SJCRH30 (cell line): Measurements from ENCODE around the gene TMEM80. TPM values are rescaled to one million over a fixed set of nuclear protein-coding genes. Genes with fewer than 3 reads are reported as not detected.
"Not testable (repeated sequence)": the region's sequence is repeated elsewhere in the genome, so short reads cannot be mapped to it uniquely, and the experiment has no call there.

Experiments
- DNase-seq, 2 experiments: peaks; one replicate each; pipeline ENCODE4 v3.0.0-alpha.2; 2015 to 2020
- H3K27ac ChIP-seq: fragments of 250-450 bp; sonication (Bioruptor Pico); 2 replicates; pipeline ENCODE4 v1.5.1; 2020; ENCODE audit warnings: mild to moderate bottlenecking, moderate library complexity
- H3K27me3 ChIP-seq: fragments of 250-450 bp; sonication (Bioruptor Pico); 2 replicates; pipeline ENCODE4 v1.5.1; 2020; ENCODE audit warnings: mild to moderate bottlenecking, moderate library complexity
- H3K36me3 ChIP-seq: fragments of 250-450 bp; sonication (Bioruptor Pico); 2 replicates; pipeline ENCODE4 v1.5.1; 2020; ENCODE audit warnings: mild to moderate bottlenecking, moderate library complexity
- H3K4me1 ChIP-seq: fragments of 250-450 bp; sonication (Bioruptor Pico); 2 replicates; pipeline ENCODE4 v1.5.1; 2020; ENCODE audit warnings: mild to moderate bottlenecking, moderate library complexity
- H3K4me3 ChIP-seq: fragments of 250-450 bp; sonication (Bioruptor Pico); 2 replicates; pipeline ENCODE4 v1.5.1; 2020; ENCODE audit warnings: mild to moderate bottlenecking, moderate library complexity
- H3K9me3 ChIP-seq: fragments of 250-450 bp; sonication (Bioruptor Pico); replicated peaks from 2 replicates; pipeline ENCODE4 v1.5.1; 2020; ENCODE audit warnings: mild to moderate bottlenecking, moderate library complexity
- total RNA-seq: library from RNA; depleted of rRNA; stranded (reverse); fragments of >200 nt; shearing (Covaris generic); gene quantifications from 2 replicates; pipeline ENCODE4 v1.2.3, GENCODE V29; 2014

TMEM80 gene
- total RNA-seq, 1 experiment from 2014 or later = 17.7 TPM

DNA sequence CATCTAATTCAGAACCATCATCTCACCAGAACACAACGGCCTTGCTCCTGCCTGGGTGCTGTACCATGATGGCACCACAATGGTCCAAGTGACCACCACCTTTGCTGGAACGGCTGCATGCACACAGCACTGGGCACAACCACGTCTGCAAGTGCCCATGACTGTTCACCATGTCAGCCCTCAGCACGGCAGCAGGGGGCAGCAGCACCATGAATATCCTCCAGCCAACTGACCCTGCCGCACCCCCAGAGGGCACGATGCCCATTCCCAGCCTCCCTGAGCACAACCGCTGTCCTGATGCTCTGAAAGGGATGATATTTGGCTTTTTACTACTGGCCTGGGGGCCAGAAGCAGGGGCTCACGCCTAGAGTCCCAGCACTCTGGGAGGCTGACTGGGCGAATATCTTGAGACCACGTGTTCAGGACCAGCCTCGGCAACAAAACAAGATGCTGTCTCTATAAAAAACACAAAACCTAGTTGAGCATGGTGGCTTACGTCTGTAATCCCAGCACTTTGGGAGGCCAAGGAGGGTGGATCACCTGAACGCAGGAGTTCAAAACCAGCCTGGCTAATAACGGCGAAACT, 32.8 kb upstream of the TMEM80 start:
- no peak overlapping the region for H3K27ac ChIP-seq

DNA sequence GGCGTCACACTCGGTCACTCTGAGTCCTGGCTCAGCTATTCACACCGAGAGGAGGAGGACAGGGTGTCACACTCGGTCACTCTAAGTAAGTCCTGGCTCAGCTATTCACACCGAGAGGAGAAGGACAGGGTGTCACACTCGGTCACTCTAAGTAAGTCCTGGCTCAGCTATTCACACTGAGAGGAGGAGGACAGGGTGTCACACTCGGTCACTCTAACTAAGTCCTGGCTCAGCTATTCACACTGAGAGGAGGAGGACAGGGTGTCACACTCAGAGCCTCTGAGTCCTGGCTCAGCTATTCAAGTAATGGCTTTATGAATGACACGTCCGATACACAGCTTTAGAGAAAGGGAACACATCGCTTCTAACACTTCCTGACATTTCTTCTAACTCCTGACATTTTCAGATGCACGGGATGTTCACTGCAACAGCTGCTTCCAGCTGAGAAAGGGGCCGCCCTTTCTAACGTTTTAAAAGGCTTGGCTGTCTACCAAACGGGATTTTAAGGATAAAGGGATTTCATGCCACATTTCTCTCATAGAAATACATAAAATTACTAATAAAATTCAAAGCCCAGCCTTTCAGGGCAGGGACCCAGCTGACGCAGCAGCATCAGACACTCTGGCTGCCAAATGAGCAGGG, 30.4 kb upstream of the TMEM80 start:
- Histone ChIP-seq H3K27ac (peak overlapping the region; percentile 96), H3K27me3 (no peaks in the 10 kb centered on the region), H3K9me3 (no peaks in the 10 kb centered on the region), H3K4me1 (peaks cover 19% of the 10 kb centered on the region), H3K4me3 (no peak overlapping the region), H3K36me3 (peaks cover 16% of the 10 kb centered on the region)
- peak; percentile 91 to 98 for DNase-seq

More for the DNA sequence above, 32.8 kb upstream of the TMEM80 start:
- DNase-seq = peak; percentile 71 to 75
- Histone ChIP-seq H3K9me3 (no peaks in the 10 kb centered on the region), H3K4me3 (no peak overlapping the region), H3K27me3 (no peaks in the 10 kb centered on the region), H3K36me3 (peaks cover 19% of the 10 kb centered on the region), H3K4me1 (peaks cover 13% of the 10 kb centered on the region)

DNA sequence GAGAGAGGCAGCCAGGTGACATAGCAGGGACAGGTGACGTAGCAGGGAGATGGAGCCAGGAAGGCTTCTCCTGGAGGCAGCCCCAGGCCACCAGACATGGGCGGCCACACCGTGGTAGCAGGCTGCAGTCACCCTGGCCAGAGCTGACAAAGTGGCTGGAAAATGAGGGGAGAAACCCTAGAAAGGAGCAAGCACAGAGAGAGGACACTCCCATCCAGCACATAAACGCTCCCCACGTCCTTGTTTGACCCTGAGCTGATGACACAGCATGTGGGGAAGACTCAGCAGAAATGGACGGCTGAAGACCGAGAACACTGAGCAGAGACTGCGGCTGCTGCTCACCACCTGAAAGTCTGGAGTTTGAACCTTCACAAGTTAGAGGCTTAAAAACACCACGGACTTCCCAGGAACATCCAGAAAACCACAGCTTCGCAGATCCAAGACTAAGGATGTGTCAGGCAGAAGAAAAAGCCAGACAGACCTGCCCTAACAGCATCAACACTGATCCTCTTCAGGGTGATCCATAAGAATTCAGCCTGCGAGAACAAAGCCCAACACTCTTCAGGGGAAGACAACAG, 29.8 kb upstream of the TMEM80 start:
- peaks cover 18% of the 10 kb centered on the region for H3K36me3 ChIP-seq
- peak overlapping the region; percentile 96 for H3K27ac ChIP-seq
- peak overlapping the region; percentile 0; the same call in 1 of the 2 replicates for H3K4me3 ChIP-seq
- no peak for DNase-seq
- no peaks in the 10 kb centered on the region for H3K9me3 ChIP-seq
- H3K27me3 ChIP-seq = no peaks in the 10 kb centered on the region
- peaks cover 19% of the 10 kb centered on the region for H3K4me1 ChIP-seq

DNA sequence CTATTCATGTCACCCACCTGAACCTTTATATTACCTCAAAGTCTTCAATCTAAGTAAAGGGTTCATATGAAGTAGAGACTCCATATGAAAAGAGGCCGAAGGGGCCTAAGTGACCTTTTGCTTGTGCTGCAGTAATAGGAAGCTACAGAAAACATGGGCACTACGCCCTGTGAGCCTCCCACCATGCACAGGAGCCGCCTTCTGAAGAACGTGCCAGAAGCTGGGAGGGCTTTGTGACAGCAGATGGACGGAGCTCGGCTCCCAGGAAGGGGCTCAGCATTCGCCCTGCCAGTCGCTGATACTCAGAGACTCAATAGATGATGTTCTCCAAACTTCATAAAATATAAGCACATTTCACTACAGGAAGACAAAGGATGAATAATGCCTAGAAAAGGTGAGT, 21.8 kb upstream of the TMEM80 start:
- Histone ChIP-seq H3K27ac (no peak overlapping the region), H3K4me3 (no peak overlapping the region), H3K9me3 (no peaks in the 10 kb centered on the region), H3K27me3 (no peaks in the 10 kb centered on the region), H3K4me1 (no peaks in the 10 kb centered on the region), H3K36me3 (peaks cover 33% of the 10 kb centered on the region)
- no peak for DNase-seq

GRCh38 chr11:674406-674805, 21.2 kb upstream of the TMEM80 start:
- Histone ChIP-seq H3K27ac (no peak overlapping the region), H3K9me3 (no peaks in the 10 kb centered on the region), H3K27me3 (no peaks in the 10 kb centered on the region), H3K36me3 (peaks cover 33% of the 10 kb centered on the region), H3K4me3 (no peak overlapping the region), H3K4me1 (no peaks in the 10 kb centered on the region)
- DNase-seq = no peak

DNA sequence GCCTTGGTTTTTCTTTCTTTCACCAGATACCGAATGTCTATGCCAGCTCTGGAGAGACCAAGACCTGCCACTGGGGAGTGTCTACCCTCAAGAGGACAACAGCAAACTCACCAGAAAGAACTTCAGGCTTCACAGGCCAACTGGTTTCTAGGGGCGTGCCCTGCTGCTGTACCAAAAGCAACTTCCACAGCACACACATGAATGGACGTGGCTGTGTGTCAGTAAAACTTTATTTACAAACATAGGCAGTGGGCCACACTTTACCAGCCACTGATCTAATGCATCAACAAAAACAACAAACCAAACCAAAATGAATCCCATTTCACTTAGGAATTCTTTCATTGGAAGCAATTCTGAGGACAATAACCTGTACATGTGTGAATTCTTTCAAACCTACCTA, 17.3 kb upstream of the TMEM80 start:
- Histone ChIP-seq H3K27me3 (no peaks in the 10 kb centered on the region), H3K4me3 (no peak overlapping the region), H3K27ac (no peak overlapping the region), H3K4me1 (no peaks in the 10 kb centered on the region), H3K9me3 (no peaks in the 10 kb centered on the region), H3K36me3 (peaks cover 25% of the 10 kb centered on the region)
- DNase-seq = no peak

DNA sequence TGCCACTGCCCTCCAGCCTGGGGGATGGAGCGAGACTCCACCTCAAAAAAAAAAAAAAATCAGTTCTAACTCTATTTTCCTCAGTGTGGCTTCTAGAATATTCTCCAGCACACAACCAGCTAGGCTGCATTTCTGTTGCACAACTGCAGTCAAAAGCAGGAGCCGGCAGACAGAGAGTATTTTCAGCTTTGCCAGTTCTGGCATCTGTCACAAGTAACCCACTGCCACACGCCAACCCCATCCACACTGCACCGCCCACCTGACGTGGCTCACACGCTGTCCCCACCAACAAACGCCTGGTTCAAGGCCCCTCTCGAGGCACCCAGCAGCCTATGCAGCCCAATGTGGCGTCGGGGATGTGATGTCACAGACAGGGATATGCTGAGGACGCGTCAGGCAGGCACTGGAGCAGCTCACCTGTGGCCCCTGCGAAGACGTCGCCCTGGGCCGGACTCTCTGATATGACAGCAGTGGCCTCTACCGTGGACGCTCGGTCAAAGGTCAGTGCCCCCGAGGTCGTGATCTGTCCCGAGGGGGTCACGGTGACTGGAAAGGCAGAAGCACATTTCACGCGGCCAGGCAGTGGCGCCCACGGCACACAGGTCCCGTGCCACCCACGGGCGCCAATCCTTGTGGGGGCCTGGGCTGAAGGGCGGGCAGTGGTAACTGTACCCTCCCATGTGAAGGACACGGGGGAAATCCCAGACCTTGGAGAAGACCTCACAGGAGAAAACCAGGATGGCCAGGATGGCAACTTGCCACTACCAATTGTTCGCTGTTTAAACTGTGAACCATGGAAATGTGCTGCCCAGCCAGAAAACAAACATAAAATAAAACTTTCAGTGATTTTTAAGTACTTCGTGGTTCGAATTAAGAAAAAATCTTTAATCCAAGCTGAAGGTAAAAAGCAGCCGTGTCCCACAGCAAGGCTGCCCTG, 16.1 kb upstream of the TMEM80 start:
- no peak overlapping the region for H3K4me3 ChIP-seq
- H3K27ac ChIP-seq = no peak overlapping the region
- DNase-seq = no peak
- H3K36me3 ChIP-seq = peaks cover 27% of the 10 kb centered on the region
- H3K4me1 ChIP-seq = no peaks in the 10 kb centered on the region
- H3K27me3 ChIP-seq = no peaks in the 10 kb centered on the region
- H3K9me3 ChIP-seq = no peaks in the 10 kb centered on the region

GRCh38 chr11:680476-680875, 15.1 kb upstream of the TMEM80 start:
- Histone ChIP-seq H3K27me3 (no peaks in the 10 kb centered on the region), H3K36me3 (peaks cover 30% of the 10 kb centered on the region), H3K4me1 (no peaks in the 10 kb centered on the region), H3K4me3 (no peak overlapping the region), H3K27ac (no peak overlapping the region), H3K9me3 (no peaks in the 10 kb centered on the region)
- no peak for DNase-seq

DNA sequence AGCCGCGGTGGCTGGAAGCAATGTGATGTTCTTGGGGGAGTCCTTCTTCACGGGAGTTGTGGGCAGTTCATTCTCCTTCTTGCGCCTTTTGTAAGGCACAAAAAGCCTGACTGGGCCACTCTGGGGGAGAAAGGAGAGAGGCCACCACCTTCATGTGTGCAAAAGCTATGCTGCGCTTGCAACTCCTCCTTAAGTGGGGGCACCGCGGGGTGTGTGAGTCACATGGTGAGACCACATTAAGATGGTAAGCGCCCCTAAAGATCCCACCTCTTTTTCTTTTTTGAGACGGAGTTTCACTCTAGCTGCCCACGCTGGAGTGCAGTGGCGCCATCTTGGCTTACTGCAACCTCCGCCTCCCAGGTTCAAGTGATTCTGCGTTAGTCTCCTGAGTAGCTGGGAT, 14.6 kb upstream of the TMEM80 start:
- Histone ChIP-seq H3K27me3 (no peaks in the 10 kb centered on the region), H3K36me3 (peaks cover 32% of the 10 kb centered on the region), H3K9me3 (no peaks in the 10 kb centered on the region), H3K4me1 (no peaks in the 10 kb centered on the region), H3K4me3 (no peak overlapping the region), H3K27ac (no peak overlapping the region)
- no peak for DNase-seq

DNA sequence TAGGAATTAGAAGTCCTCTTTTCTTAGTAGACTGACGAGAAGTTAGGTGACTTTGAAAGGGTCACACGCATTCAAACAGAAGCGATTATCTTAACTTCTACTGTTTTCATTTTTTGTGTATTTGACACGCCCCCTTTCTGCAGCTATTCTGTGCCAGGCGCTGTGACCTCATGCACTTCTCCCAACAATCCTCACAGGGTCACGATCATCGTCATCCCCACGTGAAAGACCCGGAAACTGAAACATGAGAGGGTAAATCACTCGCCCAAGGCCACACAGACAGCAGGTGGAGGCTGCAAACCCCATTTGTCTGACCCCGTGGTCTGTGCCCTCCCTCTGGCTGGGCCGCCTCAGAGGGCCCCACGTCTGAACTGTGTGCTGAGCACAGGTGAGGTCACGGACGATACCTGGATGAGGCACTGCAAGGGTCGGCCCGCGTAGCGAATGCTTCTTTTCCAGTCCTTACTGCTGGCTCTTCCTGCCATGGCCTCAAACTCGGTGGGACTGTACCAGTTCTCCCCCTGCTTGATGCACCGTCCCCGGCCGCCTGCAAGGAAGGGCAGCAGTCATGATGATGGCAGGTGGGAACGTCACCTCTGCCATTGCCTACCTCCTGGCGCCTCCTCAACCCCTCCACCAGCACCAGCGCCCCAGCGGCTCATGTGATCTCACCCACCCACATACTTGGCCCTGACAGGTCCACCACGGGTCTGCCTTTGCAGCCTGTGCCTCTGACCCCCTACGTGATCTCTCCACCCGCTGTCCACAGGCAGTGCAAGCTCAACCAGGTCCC, 9.0 kb upstream of the TMEM80 start:
- Histone ChIP-seq H3K4me1 (no peaks in the 10 kb centered on the region), H3K9me3 (no peaks in the 10 kb centered on the region), H3K36me3 (peaks cover 47% of the 10 kb centered on the region), H3K27ac (no peak overlapping the region), H3K27me3 (no peaks in the 10 kb centered on the region), H3K4me3 (no peak overlapping the region)
- no peak for DNase-seq

- peaks cover 41% of the 10 kb centered on the region for H3K36me3 ChIP-seq
- no peak overlapping the region for H3K4me3 ChIP-seq
- no peak overlapping the region for H3K27ac ChIP-seq
- no peaks in the 10 kb centered on the region for H3K27me3 ChIP-seq
- no peaks in the 10 kb centered on the region for H3K4me1 ChIP-seq
- DNase-seq = no peak
- no peaks in the 10 kb centered on the region for H3K9me3 ChIP-seq
These were observed 7.9 kb upstream of the TMEM80 start for GRCh38 chr11:687751-688150.

DNA sequence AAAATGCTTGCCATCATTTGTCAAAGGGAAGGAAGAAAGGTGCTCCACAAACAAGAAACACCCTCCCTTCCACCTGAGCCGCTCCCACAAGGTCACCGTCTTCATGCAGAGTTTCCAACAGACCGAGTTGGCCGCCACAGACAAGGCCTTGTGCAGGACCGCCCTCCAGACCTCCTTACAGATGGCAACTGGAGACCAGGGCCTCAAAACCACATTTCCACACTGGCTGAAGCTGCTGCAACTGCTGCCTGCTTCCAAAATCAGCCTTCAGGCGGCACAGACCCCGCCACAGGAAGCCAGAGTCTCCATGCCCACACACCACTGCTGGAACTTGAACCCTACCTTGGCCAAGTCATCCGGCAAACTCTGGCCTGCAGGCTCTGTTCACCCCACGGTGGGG, 6.9 kb upstream of the TMEM80 start:
- H3K4me3 ChIP-seq = no peak overlapping the region
- H3K27ac ChIP-seq = no peak overlapping the region
- no peaks in the 10 kb centered on the region for H3K9me3 ChIP-seq
- no peaks in the 10 kb centered on the region for H3K27me3 ChIP-seq
- DNase-seq = no peak
- peaks cover 31% of the 10 kb centered on the region for H3K36me3 ChIP-seq
- peaks cover 8% of the 10 kb centered on the region for H3K4me1 ChIP-seq

DNA sequence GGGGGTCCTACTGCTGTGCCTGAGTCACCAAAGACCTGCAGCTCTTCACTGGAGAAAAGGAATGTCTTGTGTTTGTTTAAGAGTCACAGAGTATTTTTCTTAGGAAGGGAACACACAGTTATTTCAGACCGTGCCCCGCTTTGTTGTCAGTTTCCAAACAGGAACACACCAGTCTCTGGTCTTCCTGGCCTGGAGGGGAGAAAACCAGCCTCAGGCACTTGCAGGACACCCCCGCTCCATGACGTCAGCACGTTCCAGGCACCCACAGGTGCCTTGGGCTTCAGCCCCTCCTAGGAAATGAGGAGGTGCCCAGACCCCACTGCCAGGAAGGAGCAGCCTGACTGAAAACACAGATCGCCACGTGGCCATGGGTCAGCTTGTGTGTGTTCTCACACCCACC, 6.0 kb upstream of the TMEM80 start:
- Histone ChIP-seq H3K27ac (no peak overlapping the region), H3K4me1 (peaks cover 11% of the 10 kb centered on the region), H3K4me3 (no peak overlapping the region), H3K36me3 (peaks cover 25% of the 10 kb centered on the region), H3K9me3 (no peaks in the 10 kb centered on the region), H3K27me3 (no peaks in the 10 kb centered on the region)
- DNase-seq = no peak

DNA sequence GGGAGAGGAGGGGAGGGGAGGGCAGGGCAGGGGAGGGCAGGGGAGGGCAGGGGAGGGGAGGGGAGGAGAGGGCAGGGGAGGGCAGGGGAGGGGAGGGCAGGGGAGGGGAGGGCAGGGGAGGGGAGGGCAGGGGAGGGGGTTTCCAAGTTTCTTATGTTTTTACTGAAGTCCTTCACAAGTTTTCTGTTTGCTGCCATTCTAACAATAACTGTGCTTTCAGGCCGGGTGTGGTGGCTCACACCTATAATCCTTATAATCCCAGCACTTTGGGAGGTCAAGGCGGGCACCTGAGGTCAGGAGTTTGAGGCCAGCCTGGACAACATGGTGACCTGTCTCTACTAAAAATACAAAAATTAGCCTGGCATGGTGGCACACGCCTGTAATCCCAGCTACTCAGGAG, 5.4 kb upstream of the TMEM80 start:
- H3K27me3 ChIP-seq, H3K4me3 ChIP-seq, H3K27ac ChIP-seq, DNase-seq, H3K9me3 ChIP-seq: not testable (repeated sequence)
- peaks cover 23% of the 10 kb centered on the region for H3K36me3 ChIP-seq
- H3K4me1 ChIP-seq = peaks cover 11% of the 10 kb centered on the region
